Peyer's patch (tissue), 4 donors: Measurements from ENCODE around the gene TNN.

ENCODE experiments used
- POLR2A ChIP-seq, 2 donors: fragments of 450-650 bp; IDR thresholded peaks; one replicate each; pipeline ENCODE4 v1.5.1; 2017; ENCODE audit warnings: antibody characterized with exemption in 2 of 2, mild to moderate bottlenecking in 2 of 2, moderate library complexity in 2 of 2
- TF ChIP-seq, protein P1 (sequence below), 6 experiments: fragments of 450-650 bp in 4 of 6; fragments of 200-600 bp in 2 of 6; sonication (generic) in 1 of 6; IDR thresholded peaks; one replicate each; pipeline ENCODE4 v1.5.1; 2017 to 2019; ENCODE audit warnings: antibody characterized with exemption in 6 of 6, mild to moderate bottlenecking in 3 of 6, moderate library complexity in 1 of 6

DNA sequence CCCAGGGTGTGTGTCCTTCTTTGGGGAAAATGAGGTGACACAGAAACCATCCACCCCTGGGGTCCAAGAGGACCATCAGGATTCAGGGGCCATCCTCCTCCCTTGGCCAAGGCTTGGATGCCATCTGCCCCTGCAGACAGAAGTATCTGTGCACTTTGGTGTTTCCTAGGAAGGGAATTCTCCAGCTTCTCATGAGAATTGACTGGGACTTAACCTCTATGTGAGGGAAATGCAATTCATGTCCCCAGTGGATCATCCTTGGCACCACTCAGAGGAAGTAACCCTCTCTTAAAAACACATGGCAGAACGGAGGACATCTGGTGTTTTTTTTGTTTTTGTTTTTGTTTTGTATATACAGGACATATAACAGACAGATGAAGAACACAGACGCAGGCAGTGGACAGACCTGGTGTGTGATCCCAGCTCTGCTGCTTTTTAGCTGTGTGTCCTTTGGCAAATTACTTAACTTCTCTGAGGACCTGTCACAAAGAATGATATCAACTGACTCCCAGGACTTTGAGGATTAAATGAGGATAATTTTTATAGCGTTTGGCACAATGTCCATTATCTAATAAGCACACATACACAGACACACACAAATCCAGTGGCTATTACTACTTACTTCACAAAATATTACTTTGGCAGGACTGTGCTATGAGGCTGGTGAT lies 3.8 kb downstream of the TNN start:
- TF ChIP-seq, protein P1, sequence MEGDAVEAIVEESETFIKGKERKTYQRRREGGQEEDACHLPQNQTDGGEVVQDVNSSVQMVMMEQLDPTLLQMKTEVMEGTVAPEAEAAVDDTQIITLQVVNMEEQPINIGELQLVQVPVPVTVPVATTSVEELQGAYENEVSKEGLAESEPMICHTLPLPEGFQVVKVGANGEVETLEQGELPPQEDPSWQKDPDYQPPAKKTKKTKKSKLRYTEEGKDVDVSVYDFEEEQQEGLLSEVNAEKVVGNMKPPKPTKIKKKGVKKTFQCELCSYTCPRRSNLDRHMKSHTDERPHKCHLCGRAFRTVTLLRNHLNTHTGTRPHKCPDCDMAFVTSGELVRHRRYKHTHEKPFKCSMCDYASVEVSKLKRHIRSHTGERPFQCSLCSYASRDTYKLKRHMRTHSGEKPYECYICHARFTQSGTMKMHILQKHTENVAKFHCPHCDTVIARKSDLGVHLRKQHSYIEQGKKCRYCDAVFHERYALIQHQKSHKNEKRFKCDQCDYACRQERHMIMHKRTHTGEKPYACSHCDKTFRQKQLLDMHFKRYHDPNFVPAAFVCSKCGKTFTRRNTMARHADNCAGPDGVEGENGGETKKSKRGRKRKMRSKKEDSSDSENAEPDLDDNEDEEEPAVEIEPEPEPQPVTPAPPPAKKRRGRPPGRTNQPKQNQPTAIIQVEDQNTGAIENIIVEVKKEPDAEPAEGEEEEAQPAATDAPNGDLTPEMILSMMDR (IDR thresholded peaks at IDR 0.05), result no peak
- no peak for TF ChIP-seq POLR2A (IDR thresholded peaks at IDR 0.05)
